ENCODE measurements around the gene MGLL.

The MGLL gene

GRCh38 chr3:127764841-127765362, 57.4 kb downstream of the MGLL start:
- H3K27ac ChIP-seq, result no peak overlapping the region

DNA sequence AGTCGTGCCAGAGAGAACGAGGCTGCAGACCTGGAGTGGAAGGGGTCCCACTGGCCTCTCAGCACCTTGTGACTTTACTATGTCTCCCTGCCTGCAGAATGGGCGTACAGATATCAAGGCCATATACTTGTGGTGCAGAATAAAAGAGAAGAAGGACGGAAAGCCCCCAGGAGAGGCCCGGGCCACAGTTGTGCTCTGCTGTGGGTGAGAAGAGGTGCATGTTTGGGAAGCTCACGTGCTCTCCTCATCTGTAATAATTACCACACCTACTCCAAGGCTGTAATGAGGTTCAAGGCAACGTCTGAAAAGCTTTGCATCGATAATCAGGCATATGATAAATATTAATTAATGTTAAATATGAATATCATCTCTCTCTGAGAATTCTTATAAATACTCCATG, 58.0 kb downstream of the MGLL start:
- no peak overlapping the region for H3K27ac ChIP-seq
- TF ChIP-seq ZFX (IDR thresholded peaks at IDR 0.05) (no peak), CTCF (conservative IDR thresholded peaks at IDR 0.05) (no peak)

More at GRCh38 chr3:127764841-127765362, 57.4 kb downstream of the MGLL start:
- no peak for TF ChIP-seq ZFX (IDR thresholded peaks at IDR 0.05)
- no peak for TF ChIP-seq CTCF (conservative IDR thresholded peaks at IDR 0.05)

- H3K27ac ChIP-seq, result no peak overlapping the region
- TF ChIP-seq CTCF (conservative IDR thresholded peaks at IDR 0.05) (no peak), ZFX (IDR thresholded peaks at IDR 0.05) (no peak)
Measured at GRCh38 chr3:127763816-127764215, 58.5 kb downstream of the MGLL start.

DNA sequence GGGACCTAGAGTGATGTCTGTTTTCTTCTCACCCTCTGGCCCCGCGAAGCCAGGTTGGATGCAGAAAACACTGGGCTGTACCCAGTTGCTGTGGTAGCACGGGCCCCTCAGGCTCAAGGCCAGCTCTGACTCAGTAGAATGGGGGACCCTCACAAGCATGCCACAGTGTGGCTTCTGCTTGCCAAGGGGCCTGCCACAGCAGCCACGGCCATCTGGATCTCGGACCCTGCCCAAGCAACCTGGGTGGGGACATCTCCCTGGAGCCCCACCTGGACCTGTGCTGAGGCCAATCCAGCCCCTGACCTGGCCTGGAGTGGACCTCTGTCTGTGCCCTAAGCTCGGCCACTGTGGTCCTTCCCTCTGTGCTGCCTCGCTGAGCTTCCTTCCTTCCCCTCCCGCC, 59.0 kb downstream of the MGLL start:
- TF ChIP-seq ZFX (IDR thresholded peaks at IDR 0.05) (no peak), CTCF (conservative IDR thresholded peaks at IDR 0.05) (no peak)
- no peak overlapping the region for H3K27ac ChIP-seq

GRCh38 chr3:127762787-127763105, 59.6 kb downstream of the MGLL start:
- no peak for TF ChIP-seq ZFX (IDR thresholded peaks at IDR 0.05)
- TF ChIP-seq CTCF (conservative IDR thresholded peaks at IDR 0.05), result no peak
- no peak overlapping the region for H3K27ac ChIP-seq

GRCh38 chr3:127762077-127762786, 60.1 kb downstream of the MGLL start:
- H3K27ac ChIP-seq, result no peak overlapping the region
- TF ChIP-seq ZFX (IDR thresholded peaks at IDR 0.05) (no peak), CTCF (conservative IDR thresholded peaks at IDR 0.05) (no peak)

DNA sequence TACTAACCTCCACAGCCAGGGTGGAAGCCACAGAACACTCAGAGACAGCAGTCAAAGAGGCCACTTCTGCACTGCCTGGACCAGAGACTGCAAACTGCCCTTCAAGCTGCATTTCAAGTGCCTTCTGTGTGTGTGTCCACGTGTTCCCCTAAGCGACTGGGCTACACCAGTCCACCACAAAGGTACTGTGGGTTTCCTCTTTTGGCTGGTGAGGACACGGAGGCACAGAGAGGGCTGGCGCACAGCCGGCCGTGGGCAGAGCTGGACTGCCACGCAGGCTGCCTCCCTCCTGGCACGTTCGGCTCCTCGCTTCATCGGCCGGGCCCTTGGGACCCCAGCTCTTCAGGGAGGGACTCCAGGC, 60.9 kb downstream of the MGLL start:
- H3K27ac ChIP-seq, result no peak overlapping the region

More for the DNA sequence above, 60.9 kb downstream of the MGLL start:
- no peak for TF ChIP-seq CTCF (conservative IDR thresholded peaks at IDR 0.05)
- no peak for TF ChIP-seq ZFX (IDR thresholded peaks at IDR 0.05)

Data from C4-2B (cell line).